Measurements from ENCODE around the gene DNAL4.
A peak's percentile ranks its signal among the peaks of the same experiment; 100 is the strongest.

Gene DNAL4

DNA sequence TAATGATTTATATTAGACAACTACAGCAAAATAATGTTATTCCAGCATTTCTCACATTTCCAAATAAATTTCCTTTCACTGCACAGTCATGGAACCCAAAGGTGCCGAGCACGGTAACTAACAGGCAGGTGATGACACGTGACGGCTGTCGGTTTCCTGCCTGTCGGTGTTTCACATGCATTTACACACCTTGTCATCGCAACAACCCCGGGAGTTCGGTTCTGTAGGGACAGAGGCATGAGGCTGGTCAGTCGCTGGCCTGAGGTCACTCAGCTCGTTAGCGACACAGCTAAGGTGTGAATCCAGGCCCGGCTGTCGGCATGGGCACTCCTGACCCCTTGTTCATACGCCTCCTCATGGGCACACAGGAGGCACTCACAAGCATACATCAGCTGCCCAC is 9.9 kb downstream of the DNAL4 start:
- no peak for DNase-seq

DNA sequence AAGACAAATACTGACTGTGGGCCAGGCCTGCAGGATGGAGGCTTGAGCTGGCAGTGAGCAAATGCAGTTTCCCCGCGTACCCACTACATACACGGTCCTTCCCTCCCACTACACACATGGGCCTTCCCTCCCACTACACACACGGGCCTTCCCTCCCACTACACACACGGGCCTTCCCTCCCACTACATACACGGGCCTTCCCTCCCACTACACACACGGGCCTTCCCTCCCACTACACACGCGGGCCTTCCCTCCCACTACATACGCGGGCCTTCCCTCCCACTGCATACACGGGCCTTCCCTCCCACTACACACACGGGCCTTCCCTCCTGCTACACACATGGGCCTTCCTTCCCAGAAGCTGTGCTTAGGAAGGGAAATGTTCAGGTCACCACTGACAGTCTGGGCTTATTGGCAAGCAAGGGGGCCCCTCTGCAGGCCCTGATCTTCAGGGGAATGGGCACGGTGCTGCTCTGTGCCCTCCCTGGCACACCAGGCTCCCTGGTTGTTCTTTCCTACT is 10.8 kb downstream of the DNAL4 start:
- DNase-seq: no peak

GRCh38 chr22:38782402-38783094 is 11.4 kb downstream of the DNAL4 start:
- no peak for DNase-seq

- no peak for DNase-seq
Observed at GRCh38 chr22:38781033-38781432, 12.9 kb downstream of the DNAL4 start.

DNA sequence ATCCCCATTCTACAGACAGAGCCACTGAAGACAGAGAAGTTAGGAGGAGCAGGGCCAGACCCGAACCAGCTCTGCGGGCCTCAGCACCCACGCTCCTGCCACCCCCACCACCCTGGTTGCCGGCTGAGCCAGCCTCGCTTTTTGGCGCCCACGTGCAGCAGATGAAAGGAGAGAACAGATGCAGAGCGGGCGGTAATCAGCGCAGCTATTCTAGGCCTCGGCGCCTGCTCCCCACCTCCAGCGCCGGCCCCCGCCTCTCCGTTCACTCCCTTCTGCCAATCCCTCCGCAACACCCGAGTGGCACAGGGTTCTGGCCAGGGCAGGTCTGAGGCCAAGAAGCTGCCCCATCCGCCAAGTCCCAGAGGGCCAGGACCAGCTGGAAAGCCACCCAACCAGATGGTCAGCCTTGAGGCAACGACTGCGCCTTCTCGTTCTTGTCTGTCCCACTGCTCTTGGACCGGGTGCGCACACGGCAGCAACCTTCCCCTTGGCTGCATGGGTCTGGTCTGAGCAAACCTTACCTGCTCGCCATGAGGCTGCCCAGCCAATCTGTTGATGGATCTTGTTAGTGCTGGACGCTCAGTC is 16.8 kb downstream of the DNAL4 start:
- no peak for DNase-seq

GRCh38 chr22:38776086-38776485 is 17.9 kb downstream of the DNAL4 start:
- DNase-seq: no peak

- DNase-seq: no peak
Observed at GRCh38 chr22:38775656-38776055, 18.3 kb downstream of the DNAL4 start.

DNA sequence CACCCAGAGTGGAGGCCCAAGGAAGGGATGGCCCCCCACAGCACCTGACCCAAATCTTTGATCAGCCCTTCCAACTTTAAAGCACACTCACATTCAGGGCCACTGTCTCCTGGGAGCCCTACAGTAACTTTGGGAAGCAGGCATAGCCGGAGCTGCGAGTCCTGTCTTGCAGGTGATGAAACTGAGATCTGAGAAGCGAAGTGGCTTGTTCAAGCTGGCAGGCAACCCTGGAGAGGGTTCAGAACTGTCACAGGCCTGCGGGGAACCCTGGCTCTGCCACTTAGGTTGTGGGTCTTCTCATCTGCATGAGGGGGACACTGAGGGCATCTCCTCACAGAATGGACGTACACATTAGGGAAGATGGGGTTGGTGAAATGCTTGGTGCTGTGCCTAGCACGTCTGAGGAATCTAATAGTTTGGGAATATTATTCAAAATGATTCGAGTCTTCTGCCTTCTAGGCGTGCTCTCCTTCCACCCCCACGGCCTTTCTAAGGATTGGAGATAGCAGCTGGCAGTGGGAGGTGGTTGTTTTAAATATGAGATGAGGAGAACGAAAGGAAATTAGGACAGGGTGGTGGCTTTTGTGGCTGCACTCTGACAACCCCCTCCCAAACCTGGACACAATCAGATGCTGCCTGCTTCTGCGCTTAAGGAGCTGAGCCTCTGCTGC is 19.3 kb downstream of the DNAL4 start:
- no peak for DNase-seq

DNA sequence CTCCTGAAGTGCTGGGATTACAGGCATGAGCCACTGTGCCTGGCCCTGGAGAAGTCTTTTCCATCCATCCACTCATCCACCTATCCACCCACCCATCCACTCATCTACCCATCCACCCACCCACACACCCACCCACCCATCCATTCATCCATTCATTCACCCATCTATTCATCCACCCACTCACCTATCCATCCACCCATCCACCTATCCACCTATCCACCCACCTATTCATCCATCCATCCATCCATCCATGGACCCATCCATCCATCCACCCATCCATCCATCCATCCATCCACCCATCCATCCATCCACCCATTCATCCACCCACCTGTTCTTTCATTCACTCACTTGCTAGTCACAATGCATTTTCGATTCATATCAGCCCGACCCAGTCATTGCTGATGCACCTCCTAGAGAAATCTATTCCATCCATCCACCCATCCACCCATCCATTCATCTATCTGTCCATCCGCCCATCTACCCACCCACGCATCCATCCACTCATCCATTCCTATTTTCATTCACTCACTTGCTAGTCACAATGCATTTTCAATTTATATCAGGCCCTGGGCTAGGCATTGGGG is 20.5 kb downstream of the DNAL4 start:
- no peak for DNase-seq

DNA sequence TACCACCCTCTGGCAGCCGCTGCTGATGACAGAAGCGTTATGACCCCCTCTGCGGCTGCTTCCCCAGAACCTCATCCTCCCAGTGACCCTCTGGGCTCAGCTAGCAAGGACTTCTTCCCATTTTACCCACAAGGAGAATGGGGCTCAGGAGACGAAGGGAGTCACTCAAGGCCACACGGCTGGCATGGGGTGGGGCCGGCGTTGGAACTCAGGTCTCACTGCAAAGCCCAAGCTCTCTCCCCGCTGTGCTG is 21.4 kb downstream of the DNAL4 start:
- DNase-seq: no peak

- DNase-seq: no peak
Observed at GRCh38 chr22:38770257-38770949, 23.5 kb downstream of the DNAL4 start.

- DNase-seq: no peak
Observed at GRCh38 chr22:38768036-38768435, 25.9 kb downstream of the DNAL4 start.

GRCh38 chr22:38767313-38767712 is 26.6 kb downstream of the DNAL4 start:
- DNase-seq: no peak

- DNase-seq: peak; percentile 35 to 48
Observed at GRCh38 chr22:38766076-38766777, 27.7 kb downstream of the DNAL4 start.

DNA sequence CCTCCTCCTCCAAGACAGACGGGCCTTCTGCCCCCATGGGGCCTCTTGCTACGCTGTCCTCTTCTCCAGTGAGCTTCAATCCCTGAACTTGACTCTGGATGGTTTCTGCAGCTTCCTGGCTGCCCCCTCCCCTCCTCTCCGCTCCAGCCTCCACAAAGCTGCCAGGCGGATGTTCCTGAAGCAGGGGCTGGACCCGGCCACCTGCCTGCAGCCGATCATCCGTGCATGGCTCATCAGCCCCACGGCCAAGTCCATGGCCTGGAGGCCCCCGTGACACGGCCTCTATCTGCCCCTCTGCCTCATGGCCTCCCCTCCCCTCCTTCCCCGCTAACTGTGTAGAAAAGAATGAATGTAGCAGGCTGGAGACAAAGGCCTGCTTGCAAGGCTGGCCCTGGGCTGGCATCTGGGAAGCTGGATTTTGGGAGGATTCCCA is 31.4 kb downstream of the DNAL4 start:
- DNase-seq: no peak

- no peak for DNase-seq
Observed at GRCh38 chr22:38761202-38762162, 32.5 kb downstream of the DNAL4 start.

- DNase-seq: no peak
Observed at GRCh38 chr22:38760477-38761201, 33.3 kb downstream of the DNAL4 start.

DNA sequence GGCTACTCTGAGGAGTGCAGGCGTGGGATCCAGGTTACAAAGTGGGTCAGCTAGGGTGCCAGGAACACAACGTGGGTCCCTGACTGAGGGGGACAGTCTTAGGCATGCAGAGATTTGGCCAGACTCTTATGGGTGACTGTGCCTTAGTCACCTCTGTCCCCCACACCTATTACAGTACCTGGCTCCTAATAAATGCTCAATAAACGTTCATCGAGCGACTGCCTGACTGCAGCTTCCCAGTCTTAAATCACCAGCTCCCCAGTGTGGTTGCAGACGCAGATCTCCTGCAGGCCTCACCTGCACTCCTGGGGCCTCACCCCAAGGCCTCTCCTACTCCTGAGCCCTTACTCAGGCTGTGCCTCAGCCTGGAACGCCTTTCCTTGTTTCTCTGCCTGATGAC is 34.9 kb downstream of the DNAL4 start:
- no peak for DNase-seq

DNA sequence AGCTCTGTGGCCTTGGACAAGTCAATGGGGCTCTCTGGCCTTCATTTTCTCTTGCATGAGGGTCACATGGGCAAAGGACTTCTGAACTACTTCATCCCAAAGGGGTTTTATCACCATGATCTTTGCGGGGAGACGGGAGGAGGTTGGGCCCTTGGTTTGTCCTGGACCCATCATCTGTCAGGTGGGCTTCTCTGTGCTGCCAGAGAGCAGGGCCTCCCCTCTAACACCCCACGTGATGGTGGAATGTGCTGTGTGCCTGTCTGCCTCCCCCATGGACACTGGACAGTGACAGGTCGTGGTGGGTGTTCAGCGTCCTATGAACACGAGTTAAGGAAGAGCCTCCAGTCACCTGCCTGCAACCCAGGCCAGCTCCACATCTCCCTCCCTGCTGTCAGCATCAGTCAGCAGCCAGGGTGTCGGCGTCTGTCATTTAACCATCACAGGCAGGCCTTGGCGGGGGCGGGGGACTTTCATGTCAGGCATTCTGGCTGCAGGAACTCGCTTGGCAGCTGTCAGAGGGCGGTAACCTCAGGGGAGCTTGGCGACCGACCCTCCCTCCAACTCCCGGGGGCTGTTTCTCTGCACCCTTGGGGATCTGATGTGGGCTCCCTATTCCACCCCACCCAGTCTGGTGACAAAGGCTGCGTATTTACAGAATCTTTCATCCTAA is 35.5 kb downstream of the DNAL4 start:
- peak; percentile 77 to 78 for DNase-seq

- no peak for DNase-seq
Observed at GRCh38 chr22:38757464-38757757, 36.5 kb downstream of the DNAL4 start.

All from stimulated activated CD4-positive, alpha-beta T cell treated with anti-CD3 and anti-CD28 coated beads, Interleukin-2, amount 100 ng/mL, for 24 hours (primary cell).